AG20443 (cell line): ENCODE measurements around the gene TMED8.
"Not testable (repeated sequence)": the region's sequence is repeated elsewhere in the genome, so short reads cannot be mapped to it uniquely, and the experiment has no call there.

Experiments used
- DNase-seq: peaks from one replicate; pipeline ENCODE4 v3.0.0; 2012; ENCODE audit warnings: low spot score, mixed read lengths

The TMED8 gene

GRCh38 chr14:77359626-77360025 is 17.3 kb downstream of the TMED8 start:
- no peak for DNase-seq

- no peak for DNase-seq
Observed at GRCh38 chr14:77356899-77357298, 20.0 kb downstream of the TMED8 start.

GRCh38 chr14:77355811-77356210 is 21.1 kb downstream of the TMED8 start:
- DNase-seq: no peak

GRCh38 chr14:77353469-77354141 is 23.3 kb downstream of the TMED8 start:
- DNase-seq: no peak

- no peak for DNase-seq
Observed at GRCh38 chr14:77347751-77348150, 29.1 kb downstream of the TMED8 start.

- no peak for DNase-seq
Observed at GRCh38 chr14:77346495-77346894, 30.4 kb downstream of the TMED8 start.

- no peak for DNase-seq
Observed at GRCh38 chr14:77344377-77344996, 32.4 kb downstream of the TMED8 start.

GRCh38 chr14:77343662-77344061 is 33.2 kb downstream of the TMED8 start:
- DNase-seq: no peak

- DNase-seq: no peak
Observed at GRCh38 chr14:77342726-77343397, 34.0 kb downstream of the TMED8 start.

- no peak for DNase-seq
Observed at GRCh38 chr14:77340389-77340788, 36.5 kb downstream of the TMED8 start.

- DNase-seq: peak; percentile 77
Observed at GRCh38 chr14:77339407-77339806, 37.5 kb downstream of the TMED8 start.

GRCh38 chr14:77338302-77338701 is 38.6 kb downstream of the TMED8 start:
- DNase-seq: no peak

- no peak for DNase-seq
Observed at GRCh38 chr14:77337880-77338279, 39.0 kb downstream of the TMED8 start.

GRCh38 chr14:77337255-77337654 is 39.6 kb downstream of the TMED8 start:
- DNase-seq: not testable (repeated sequence)

GRCh38 chr14:77335576-77335975 is 41.3 kb downstream of the TMED8 start:
- DNase-seq: no peak

GRCh38 chr14:77329872-77330271 is 47.0 kb downstream of the TMED8 start:
- DNase-seq: no peak

GRCh38 chr14:77327111-77327510 is 49.8 kb downstream of the TMED8 start:
- DNase-seq: no peak

GRCh38 chr14:77325746-77326094 is 51.2 kb downstream of the TMED8 start:
- no peak for DNase-seq

- DNase-seq: no peak
Observed at GRCh38 chr14:77324816-77325745, 51.8 kb downstream of the TMED8 start.

GRCh38 chr14:77324289-77324688 is 52.6 kb downstream of the TMED8 start:
- DNase-seq: no peak

- no peak for DNase-seq
Observed at GRCh38 chr14:77323571-77323970, 53.3 kb downstream of the TMED8 start.

GRCh38 chr14:77322951-77323350 is 53.9 kb downstream of the TMED8 start:
- no peak for DNase-seq
